Measurements from ENCODE around the gene WDR54. TPM values are rescaled to one million over a fixed set of nuclear protein-coding genes. Genes with fewer than 3 reads are reported as not detected.

WDR54 gene, protein sequence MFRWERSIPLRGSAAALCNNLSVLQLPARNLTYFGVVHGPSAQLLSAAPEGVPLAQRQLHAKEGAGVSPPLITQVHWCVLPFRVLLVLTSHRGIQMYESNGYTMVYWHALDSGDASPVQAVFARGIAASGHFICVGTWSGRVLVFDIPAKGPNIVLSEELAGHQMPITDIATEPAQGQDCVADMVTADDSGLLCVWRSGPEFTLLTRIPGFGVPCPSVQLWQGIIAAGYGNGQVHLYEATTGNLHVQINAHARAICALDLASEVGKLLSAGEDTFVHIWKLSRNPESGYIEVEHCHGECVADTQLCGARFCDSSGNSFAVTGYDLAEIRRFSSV
- 38.8 and 41.0 TPM in 2 replicates for total RNA-seq (2014; rRNA removed)
- Bru-seq, nascent RNA = percentile 62 among the genes with signal in this experiment
- BruChase-seq, experiment 1, labeled RNA remaining after a 6-hour chase = percentile 56 among the genes with signal in this experiment
- BruChase-seq, experiment 2, labeled RNA remaining after a 2-hour chase = percentile 58 among the genes with signal in this experiment
- long read RNA-seq, transcript WDR54-201 (10 exons, 1,147 nt) = major isoform, 44 of 80 reads
- long read RNA-seq, partial matches to known transcripts = 9 of 80 reads
- long read RNA-seq, other reads (novel, unspliced or antisense) = 24 of 80 reads

GRCh38 chr2:74421221-74421870 is at the start of gene WDR54, which contains the start of gene C2orf81:
Gene WDR54 (plus strand): TSS chr2:74421730. CDS start chr2:74422154, 424 bp downstream.
Gene C2orf81 (minus strand): TSS chr2:74421619. CDS start chr2:74421560, 59 bp downstream.
- DNase-seq (peak; percentile 94), ATAC-seq (peak; percentile 85)
- intact Hi-C loops (cut with micrococcal nuclease) = loop anchor here (2.0 kb wide), 1 partner anchor 19 kb away; the partner anchor contains the start of gene RTKN
- POLR2A ChIA-PET (ENCODE audit: unreplicated experiment) = no interaction called here
- Histone ChIP-seq H3K9me2 (replicated peaks; ENCODE audit: low read length) (no peaks in the 10 kb centered on the region), H4K20me1 (ENCODE audit: low read length) (no peaks in the 10 kb centered on the region), H3K27ac (ENCODE audit: low read length) (peak within 1 kb of the TSS; percentile 49), H2AFZ (ENCODE audit: low read length) (peak within 1 kb of the TSS; percentile 99), H3K36me3 (ENCODE audit: low read depth, low read length) (peaks cover 10% of the 10 kb centered on the region; the same call in 1 of the 2 replicates), H3K4me3 (ENCODE audit: low read length) (peak within 1 kb of the TSS; percentile 88), H3K4me1 (ENCODE audit: insufficient read depth, low read length) (peaks cover 6% of the 10 kb centered on the region; the same call in 1 of the 2 replicates), H3K79me2 (ENCODE audit: low read length) (no peaks in the 10 kb centered on the region), H3K4me2 (ENCODE audit: low read length) (peak within 1 kb of the TSS; percentile 99), H3K9me3 (ENCODE audit: low read length) (no peaks in the 10 kb centered on the region), H3K9ac (ENCODE audit: low read length) (peak within 1 kb of the TSS; percentile 57), H3K27me3 (ENCODE audit: low read length) (no peaks in the 10 kb centered on the region), H3F3A (ENCODE audit: low read length, unreplicated experiment) (no peaks in the 10 kb centered on the region)
- TF ChIP-seq, protein P1, sequence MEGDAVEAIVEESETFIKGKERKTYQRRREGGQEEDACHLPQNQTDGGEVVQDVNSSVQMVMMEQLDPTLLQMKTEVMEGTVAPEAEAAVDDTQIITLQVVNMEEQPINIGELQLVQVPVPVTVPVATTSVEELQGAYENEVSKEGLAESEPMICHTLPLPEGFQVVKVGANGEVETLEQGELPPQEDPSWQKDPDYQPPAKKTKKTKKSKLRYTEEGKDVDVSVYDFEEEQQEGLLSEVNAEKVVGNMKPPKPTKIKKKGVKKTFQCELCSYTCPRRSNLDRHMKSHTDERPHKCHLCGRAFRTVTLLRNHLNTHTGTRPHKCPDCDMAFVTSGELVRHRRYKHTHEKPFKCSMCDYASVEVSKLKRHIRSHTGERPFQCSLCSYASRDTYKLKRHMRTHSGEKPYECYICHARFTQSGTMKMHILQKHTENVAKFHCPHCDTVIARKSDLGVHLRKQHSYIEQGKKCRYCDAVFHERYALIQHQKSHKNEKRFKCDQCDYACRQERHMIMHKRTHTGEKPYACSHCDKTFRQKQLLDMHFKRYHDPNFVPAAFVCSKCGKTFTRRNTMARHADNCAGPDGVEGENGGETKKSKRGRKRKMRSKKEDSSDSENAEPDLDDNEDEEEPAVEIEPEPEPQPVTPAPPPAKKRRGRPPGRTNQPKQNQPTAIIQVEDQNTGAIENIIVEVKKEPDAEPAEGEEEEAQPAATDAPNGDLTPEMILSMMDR (conservative IDR thresholded peaks at IDR 0.05; ENCODE audit: low read depth, low read length) = no peak
- TF ChIP-seq EZH2phosphoT487 (IDR thresholded peaks at IDR 0.05; ENCODE audit: borderline replicate concordance, low read length) (no peak), EZH2 (IDR thresholded peaks at IDR 0.05; ENCODE audit: low read length, unreplicated experiment) (no peak)
- BruUV-seq (replicated peaks) = no TSS peak
- CTCF ChIA-PET = no interaction called here

DNA sequence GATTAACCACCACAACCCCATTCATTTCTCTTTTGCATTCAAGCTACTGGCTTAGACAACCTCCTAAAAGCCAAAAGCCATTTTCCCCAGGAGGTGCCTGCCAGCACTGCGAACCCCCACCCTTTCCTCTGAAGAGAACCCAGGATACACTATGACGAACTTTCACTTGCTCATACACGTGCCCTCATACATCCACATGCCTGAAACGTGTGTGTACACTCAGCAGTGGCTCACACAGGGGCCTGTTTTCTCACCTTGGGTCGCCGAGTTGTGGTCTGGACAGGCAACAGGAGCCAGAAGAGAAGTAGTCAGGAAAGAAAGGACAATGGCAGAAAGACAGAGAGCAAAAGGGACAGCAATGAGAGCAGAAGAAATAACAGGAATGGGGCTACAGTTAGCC is 48.9 kb upstream of the WDR54 start:
- Histone ChIP-seq H4K20me1 (ENCODE audit: low read length) (no peaks in the 10 kb centered on the region), H3K79me2 (ENCODE audit: low read length) (no peaks in the 10 kb centered on the region), H3K9me3 (ENCODE audit: low read length) (no peaks in the 10 kb centered on the region), H3K9ac (ENCODE audit: low read length) (no peak overlapping the region), H3K36me3 (ENCODE audit: low read depth, low read length) (peaks cover 17% of the 10 kb centered on the region), H3K4me1 (ENCODE audit: insufficient read depth, low read length) (no peaks in the 10 kb centered on the region), H3F3A (ENCODE audit: low read length, unreplicated experiment) (no peaks in the 10 kb centered on the region), H3K4me2 (ENCODE audit: low read length) (no peak overlapping the region), H2AFZ (ENCODE audit: low read length) (no peak overlapping the region), H3K4me3 (ENCODE audit: low read length) (no peak overlapping the region), H3K9me2 (replicated peaks; ENCODE audit: low read length) (no peaks in the 10 kb centered on the region), H3K27me3 (ENCODE audit: low read length) (no peaks in the 10 kb centered on the region), H3K27ac (ENCODE audit: low read length) (no peak overlapping the region)
- DNase-seq = no peak
- no peak for ATAC-seq
- intact Hi-C loops (cut with micrococcal nuclease) = no loop called here
- ChIA-PET CTCF (no interaction called here), POLR2A (ENCODE audit: unreplicated experiment) (interaction anchor here (0.6 kb wide), 1 partner anchor 53 kb away, joined by 5 read pairs; no protein-coding TSS in a partner anchor)
- no peak for TF ChIP-seq EZH2phosphoT487 (IDR thresholded peaks at IDR 0.05; ENCODE audit: borderline replicate concordance, low read length)
- TF ChIP-seq, protein P1 (conservative IDR thresholded peaks at IDR 0.05; ENCODE audit: low read depth, low read length) = no peak
- BruUV-seq (replicated peaks) = no TSS peak
